IPS-20b (cell line): ENCODE results near the gene ACVR1C.
A peak's percentile ranks its signal among the peaks of the same experiment; 100 is the strongest.
"Not testable (repeated sequence)": the region's sequence is repeated elsewhere in the genome, so short reads cannot be mapped to it uniquely, and the experiment has no call there.

Experiments used
- H3K27ac ChIP-seq: one replicate; pipeline ENCODE4 v1.5.1; 2013; ENCODE audit warnings: low read length
- H3K27me3 ChIP-seq: 2 replicates; pipeline ENCODE4 v1.6.1; 2013; ENCODE audit warnings: mild to moderate bottlenecking, low read length, inconsistent platforms; ENCODE audit not compliant: insufficient read depth
- H3K36me3 ChIP-seq: 2 replicates; pipeline ENCODE4 v1.6.1; 2013; ENCODE audit warnings: low read depth, mild to moderate bottlenecking, inconsistent platforms, low read length, moderate library complexity; ENCODE audit not compliant: insufficient read depth
- H3K4me1 ChIP-seq: 2 replicates; pipeline ENCODE4 v1.6.1; 2013; ENCODE audit warnings: mild to moderate bottlenecking, control low read depth, inconsistent platforms, low read length, moderate library complexity; ENCODE audit not compliant: insufficient read depth
- H3K4me3 ChIP-seq: 2 replicates; pipeline ENCODE4 v1.5.1; 2013; ENCODE audit warnings: mild to moderate bottlenecking, low read length, inconsistent platforms
- H3K9ac ChIP-seq: 2 replicates; pipeline ENCODE4 v1.6.1; 2013; ENCODE audit warnings: low read depth, mild to moderate bottlenecking, inconsistent platforms, low read length, moderate library complexity
- H3K9me3 ChIP-seq: 2 replicates; pipeline ENCODE4 v1.6.1; 2013; ENCODE audit warnings: mild to moderate bottlenecking, low read depth, low read length, inconsistent platforms; ENCODE audit not compliant: insufficient read depth

The ACVR1C gene

GRCh38 chr2:157572725-157573124 is 55.9 kb downstream of the ACVR1C start:
- Histone ChIP-seq H3K27ac (no peak overlapping the region), H3K9me3 (no peaks in the 10 kb centered on the region), H3K4me1 (no peaks in the 10 kb centered on the region), H3K9ac (no peak overlapping the region), H3K4me3 (no peak overlapping the region), H3K36me3 (no peaks in the 10 kb centered on the region), H3K27me3 (no peaks in the 10 kb centered on the region)

DNA sequence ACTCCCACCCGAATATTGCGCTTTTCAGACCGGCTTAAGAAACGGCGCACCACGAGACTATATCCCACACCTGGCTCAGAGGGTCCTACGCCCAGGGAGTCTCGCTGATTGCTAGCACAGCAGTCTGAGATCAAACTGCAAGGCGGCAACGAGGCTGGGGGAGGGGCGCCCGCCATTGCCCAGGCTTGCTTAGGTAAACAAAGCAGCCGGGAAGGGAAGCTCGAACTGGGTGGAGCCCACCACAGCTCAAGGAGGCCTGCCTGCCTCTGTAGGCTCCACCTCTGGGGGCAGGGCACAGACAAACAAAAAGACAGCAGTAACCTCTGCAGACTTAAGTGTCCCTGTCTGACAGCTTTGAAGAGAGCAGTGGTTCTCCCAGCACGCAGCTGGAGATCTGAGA is 62.0 kb downstream of the ACVR1C start:
- H3K27me3 ChIP-seq, H3K27ac ChIP-seq, H3K4me1 ChIP-seq, H3K4me3 ChIP-seq, H3K36me3 ChIP-seq, H3K9ac ChIP-seq, H3K9me3 ChIP-seq: not testable (repeated sequence)

DNA sequence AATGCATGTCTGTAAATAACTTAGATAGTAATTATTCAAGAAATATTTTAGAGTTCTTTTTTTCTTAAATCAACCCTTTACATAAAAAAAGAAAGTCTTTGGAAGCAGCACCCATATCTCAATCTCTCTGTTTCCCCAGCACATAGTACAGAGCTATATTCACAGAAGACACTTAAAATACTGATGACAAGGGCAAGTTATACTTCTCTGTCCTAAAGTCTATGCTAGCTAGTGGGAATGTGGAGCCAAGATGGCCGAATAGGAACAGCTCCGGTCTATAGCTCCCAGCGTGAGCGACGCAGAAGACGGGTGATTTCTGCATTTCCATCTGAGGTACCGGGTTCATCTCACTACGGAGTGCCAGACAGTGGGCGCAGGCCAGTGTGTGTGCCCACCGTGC is 62.6 kb downstream of the ACVR1C start:
- H3K27ac ChIP-seq, H3K4me1 ChIP-seq, H3K27me3 ChIP-seq, H3K9me3 ChIP-seq, H3K36me3 ChIP-seq, H3K9ac ChIP-seq, H3K4me3 ChIP-seq: not testable (repeated sequence)

DNA sequence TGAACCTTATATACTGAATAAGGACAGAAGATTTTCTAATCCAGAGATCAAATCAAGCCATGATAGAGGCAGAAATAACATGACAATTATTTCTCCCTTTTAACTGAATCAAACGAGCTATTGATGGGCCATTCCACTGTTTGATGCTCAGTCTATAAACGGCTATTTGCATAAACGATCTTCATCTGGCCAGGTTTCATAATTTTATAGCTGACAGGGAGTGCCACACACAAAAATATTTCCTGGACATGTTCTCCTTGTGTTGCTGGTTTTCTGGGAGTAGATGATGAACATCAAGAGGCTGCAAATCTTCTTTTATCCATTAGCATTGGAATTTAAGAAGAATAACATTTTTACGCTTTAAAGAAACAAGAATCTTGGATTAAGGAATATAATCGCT is 63.1 kb downstream of the ACVR1C start:
- H3K36me3 ChIP-seq: no peaks in the 10 kb centered on the region
- H3K27ac ChIP-seq: no peak overlapping the region
- H3K4me3 ChIP-seq: no peak overlapping the region
- H3K9ac ChIP-seq: no peak overlapping the region
- no peaks in the 10 kb centered on the region; the same call in 1 of the 2 replicates for H3K9me3 ChIP-seq
- H3K4me1 ChIP-seq: no peaks in the 10 kb centered on the region; the same call in 1 of the 2 replicates
- H3K27me3 ChIP-seq: no peaks in the 10 kb centered on the region

DNA sequence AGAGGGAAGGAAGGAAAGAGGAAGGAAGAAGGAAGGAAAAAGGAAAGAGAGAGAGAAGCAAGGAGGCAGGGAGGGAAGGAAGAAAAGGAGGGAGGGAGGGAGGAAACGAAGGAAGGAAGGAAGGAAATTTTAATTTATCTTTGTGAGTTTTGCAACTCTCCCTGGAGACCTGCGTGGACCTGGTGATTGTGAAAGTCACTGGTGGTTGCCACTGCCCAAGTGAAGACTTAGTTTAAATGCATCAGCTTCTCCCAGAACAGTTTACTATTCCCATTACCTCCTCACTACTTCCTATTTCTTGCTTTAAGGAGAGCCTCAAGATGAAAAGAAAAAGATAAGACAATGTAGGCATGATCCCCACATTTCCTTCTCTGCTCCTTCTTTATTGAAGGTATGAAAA is 68.8 kb downstream of the ACVR1C start:
- no peak overlapping the region for H3K27ac ChIP-seq
- H3K9ac ChIP-seq: no peak overlapping the region
- H3K4me3 ChIP-seq: peak overlapping the region; percentile 31; the same call in 1 of the 2 replicates

GRCh38 chr2:157559461-157559860 is 69.2 kb downstream of the ACVR1C start:
- Histone ChIP-seq H3K9ac (no peak overlapping the region), H3K36me3 (no peaks in the 10 kb centered on the region), H3K4me3 (peak overlapping the region; percentile 31; the same call in 1 of the 2 replicates), H3K4me1 (peaks cover 18% of the 10 kb centered on the region; the same call in 1 of the 2 replicates), H3K27ac (no peak overlapping the region), H3K9me3 (no peaks in the 10 kb centered on the region), H3K27me3 (no peaks in the 10 kb centered on the region)

More for the DNA sequence above, 68.8 kb downstream of the ACVR1C start:
- Histone ChIP-seq H3K36me3 (no peaks in the 10 kb centered on the region), H3K9me3 (no peaks in the 10 kb centered on the region), H3K4me1 (peaks cover 18% of the 10 kb centered on the region; the same call in 1 of the 2 replicates), H3K27me3 (no peaks in the 10 kb centered on the region)

DNA sequence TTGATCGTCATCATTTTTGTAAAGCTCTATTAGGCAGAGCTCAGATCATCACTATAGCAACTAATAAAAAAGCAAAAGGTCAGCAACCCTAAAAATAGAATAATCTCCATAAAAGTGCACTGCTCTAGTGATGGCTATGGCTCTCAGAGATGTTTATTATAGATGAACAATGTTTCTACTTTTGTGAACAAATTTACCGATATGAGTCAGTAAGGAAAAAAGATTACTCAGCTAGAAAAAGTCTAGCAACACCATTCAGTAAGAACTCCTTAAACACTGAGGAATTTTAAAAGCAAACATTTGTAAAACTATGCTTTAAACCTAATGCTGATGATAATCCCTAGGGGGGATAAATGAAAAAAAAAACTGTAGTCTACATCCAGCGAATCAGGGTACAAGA is 69.6 kb downstream of the ACVR1C start:
- peaks cover 18% of the 10 kb centered on the region; the same call in 1 of the 2 replicates for H3K4me1 ChIP-seq
- no peak overlapping the region for H3K27ac ChIP-seq
- no peak overlapping the region for H3K9ac ChIP-seq
- H3K36me3 ChIP-seq: no peaks in the 10 kb centered on the region
- H3K4me3 ChIP-seq: peak overlapping the region; percentile 31; the same call in 1 of the 2 replicates
- no peaks in the 10 kb centered on the region for H3K9me3 ChIP-seq
- H3K27me3 ChIP-seq: no peaks in the 10 kb centered on the region

DNA sequence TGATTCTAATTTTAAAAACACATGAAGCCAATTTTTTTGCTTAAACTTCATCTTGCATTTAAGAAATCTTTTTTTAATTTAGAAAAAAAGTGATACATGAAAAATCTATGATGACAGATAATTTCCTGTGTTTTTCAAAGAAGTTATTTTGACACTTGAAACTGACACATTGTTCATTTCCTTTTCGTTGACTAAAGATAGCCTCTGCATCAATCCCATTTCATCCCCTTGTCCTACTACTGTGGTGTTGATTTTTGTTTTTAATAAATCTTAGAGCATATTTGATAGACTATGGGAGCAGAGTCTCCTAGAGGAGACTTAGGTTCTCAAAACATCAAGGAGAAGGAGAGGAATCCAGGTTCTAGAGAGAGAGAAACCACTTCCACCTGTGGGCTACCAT is 70.9 kb downstream of the ACVR1C start:
- Histone ChIP-seq H3K27ac (no peak overlapping the region), H3K9ac (no peak overlapping the region), H3K36me3 (no peaks in the 10 kb centered on the region), H3K4me3 (no peak overlapping the region), H3K9me3 (no peaks in the 10 kb centered on the region), H3K4me1 (peaks cover 18% of the 10 kb centered on the region; the same call in 1 of the 2 replicates), H3K27me3 (no peaks in the 10 kb centered on the region)

GRCh38 chr2:157540102-157540501 is 88.6 kb downstream of the ACVR1C start:
- H3K27ac ChIP-seq: no peak overlapping the region
- no peaks in the 10 kb centered on the region for H3K4me1 ChIP-seq
- H3K4me3 ChIP-seq: no peak overlapping the region
- no peaks in the 10 kb centered on the region for H3K36me3 ChIP-seq
- no peaks in the 10 kb centered on the region for H3K9me3 ChIP-seq
- H3K9ac ChIP-seq: no peak overlapping the region
- no peaks in the 10 kb centered on the region for H3K27me3 ChIP-seq

DNA sequence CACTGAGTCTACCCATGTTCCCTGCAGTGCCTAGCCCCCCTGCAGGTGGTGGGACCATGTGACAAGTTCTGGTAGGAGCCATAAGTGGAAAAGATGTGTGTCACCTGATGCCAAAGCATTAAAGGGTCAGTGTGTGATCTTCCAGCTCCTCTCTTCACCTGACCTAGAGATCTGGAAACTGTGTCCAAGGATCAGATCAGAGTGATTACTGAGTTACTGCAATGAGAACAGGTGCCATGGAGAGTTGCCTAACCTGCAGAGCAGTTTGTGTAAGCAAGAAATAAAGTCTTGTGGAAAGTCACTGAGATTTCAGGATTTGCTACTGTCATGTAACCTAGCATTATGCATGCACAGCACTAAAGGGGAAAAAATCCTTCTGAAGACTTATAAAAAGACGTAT is 90.6 kb downstream of the ACVR1C start:
- H3K4me1 ChIP-seq: no peaks in the 10 kb centered on the region
- no peaks in the 10 kb centered on the region for H3K36me3 ChIP-seq
- H3K9me3 ChIP-seq: no peaks in the 10 kb centered on the region
- no peak overlapping the region for H3K9ac ChIP-seq
- H3K4me3 ChIP-seq: no peak overlapping the region
- H3K27me3 ChIP-seq: no peaks in the 10 kb centered on the region
- H3K27ac ChIP-seq: no peak overlapping the region

- no peaks in the 10 kb centered on the region for H3K9me3 ChIP-seq
- H3K27me3 ChIP-seq: no peaks in the 10 kb centered on the region
- H3K36me3 ChIP-seq: no peaks in the 10 kb centered on the region
- H3K9ac ChIP-seq: no peak overlapping the region
- H3K27ac ChIP-seq: no peak overlapping the region
- no peak overlapping the region for H3K4me3 ChIP-seq
- no peaks in the 10 kb centered on the region for H3K4me1 ChIP-seq
These were observed 91.8 kb downstream of the ACVR1C start for GRCh38 chr2:157536815-157537214.

DNA sequence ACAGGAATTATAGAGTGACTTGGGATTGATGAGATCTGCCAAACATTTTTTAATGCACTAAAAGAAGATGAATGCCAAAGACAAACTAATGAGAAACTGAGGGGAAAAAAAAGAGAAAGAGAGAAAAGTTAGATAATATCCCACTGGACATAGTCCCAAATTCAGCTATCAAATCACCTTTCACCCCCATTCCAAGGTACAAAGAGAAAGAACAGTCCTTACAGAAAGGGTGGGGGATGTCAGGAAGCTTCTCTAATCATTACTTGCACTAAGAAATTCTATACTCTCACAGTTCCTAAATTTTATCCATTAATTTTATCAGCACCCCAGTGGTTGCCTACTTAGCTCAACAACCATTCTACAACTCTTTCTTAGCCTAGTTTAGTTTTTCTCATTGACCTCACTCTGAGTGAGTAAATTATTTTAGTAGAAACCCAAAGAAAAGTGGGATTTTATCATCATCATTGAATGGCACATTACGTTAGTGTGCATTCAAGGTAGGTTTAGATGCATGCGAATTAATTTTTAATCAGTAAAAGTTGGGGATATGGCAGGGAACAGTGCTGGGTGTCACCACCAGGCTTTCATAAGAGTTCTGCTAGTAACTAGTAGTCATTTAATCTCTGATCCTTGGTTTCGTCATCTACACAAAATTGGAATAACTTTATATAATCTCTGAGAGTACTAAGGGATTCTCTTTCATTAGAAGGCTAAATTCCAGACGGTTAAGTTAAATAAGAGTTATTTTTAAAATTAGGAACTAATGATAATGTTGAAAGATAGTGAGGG is 99.5 kb downstream of the ACVR1C start:
- H3K4me1 ChIP-seq: no peaks in the 10 kb centered on the region
- H3K36me3 ChIP-seq: no peaks in the 10 kb centered on the region
- H3K9me3 ChIP-seq: no peaks in the 10 kb centered on the region
- no peak overlapping the region for H3K27ac ChIP-seq
- no peak overlapping the region for H3K9ac ChIP-seq
- H3K4me3 ChIP-seq: no peak overlapping the region
- H3K27me3 ChIP-seq: no peaks in the 10 kb centered on the region
